Memory B cell (primary cell): ENCODE measurements around the gene SETSIP.

Source experiments
- ATAC-seq: fragments of 150-1000 bp; cut with Tn5 transposase; 2 replicates; pipeline ENCODE4 v1.10.0; 2021; ENCODE audit warnings: low read depth, mild to moderate bottlenecking, moderate library complexity
- DNase-seq, 2 donors: peaks; one replicate each; pipeline ENCODE4 v3.0.0; 2022; ENCODE audit warnings: low spot score in 2 of 2
- H3K27ac Mint-ChIP-seq: one replicate; pipeline ENCODE4 v1.8.0; 2022; ENCODE audit warnings: mild to moderate bottlenecking, moderate library complexity, mixed read lengths
- H3K27me3 Mint-ChIP-seq: one replicate; pipeline ENCODE4 v1.8.0; 2022; ENCODE audit warnings: mixed read lengths
- H3K36me3 Mint-ChIP-seq: one replicate; pipeline ENCODE4 v1.8.0; 2022; ENCODE audit warnings: mild to moderate bottlenecking, mixed read lengths
- H3K4me1 Mint-ChIP-seq: one replicate; pipeline ENCODE4 v1.8.0; 2022; ENCODE audit warnings: mixed read lengths
- H3K4me3 Mint-ChIP-seq: one replicate; pipeline ENCODE4 v1.8.0; 2022; ENCODE audit warnings: mild to moderate bottlenecking, moderate library complexity, mixed read lengths
- H3K9me3 Mint-ChIP-seq: one replicate; pipeline ENCODE4 v1.8.0; 2022; ENCODE audit warnings: mixed read lengths

Gene SETSIP

GRCh38 chr1:92075311-92075710 is at the start of gene SETSIP:
TSS of gene SETSIP (minus strand) at chr1:92075411. CDS start at chr1:92075411, 0 bp downstream.
- H3K36me3 Mint-ChIP-seq: no peaks in the 10 kb centered on the region
- H3K27ac Mint-ChIP-seq: no peak within 1 kb of the TSS
- no peak within 1 kb of the TSS for H3K4me3 Mint-ChIP-seq

GRCh38 chr1:92123868-92124267 is 48.7 kb upstream of the SETSIP start:
- no peak for ATAC-seq
- Mint-ChIP-seq H3K36me3 (peaks cover 2% of the 10 kb centered on the region), H3K27ac (no peak overlapping the region), H3K4me1 (no peaks in the 10 kb centered on the region), H3K27me3 (peaks cover 3% of the 10 kb centered on the region), H3K9me3 (no peaks in the 10 kb centered on the region), H3K4me3 (no peak overlapping the region)
- no peak for DNase-seq

More at GRCh38 chr1:92075311-92075710, at the start of gene SETSIP:
- Mint-ChIP-seq H3K9me3 (no peaks in the 10 kb centered on the region), H3K4me1 (peaks cover 2% of the 10 kb centered on the region), H3K27me3 (peaks cover 2% of the 10 kb centered on the region)
- ATAC-seq (no peak), DNase-seq (no peak)

- DNase-seq (no peak), ATAC-seq (no peak)
- Mint-ChIP-seq H3K27me3 (no peaks in the 10 kb centered on the region), H3K9me3 (no peaks in the 10 kb centered on the region), H3K4me3 (no peak overlapping the region), H3K4me1 (no peaks in the 10 kb centered on the region), H3K36me3 (no peaks in the 10 kb centered on the region), H3K27ac (no peak overlapping the region)
These were observed 43.6 kb upstream of the SETSIP start for GRCh38 chr1:92118826-92119225.

GRCh38 chr1:92117526-92117925 is 42.3 kb upstream of the SETSIP start:
- H3K27ac Mint-ChIP-seq: no peak overlapping the region
- H3K36me3 Mint-ChIP-seq: peaks cover 2% of the 10 kb centered on the region
- no peaks in the 10 kb centered on the region for H3K9me3 Mint-ChIP-seq
- no peak overlapping the region for H3K4me3 Mint-ChIP-seq
- DNase-seq: no peak
- no peaks in the 10 kb centered on the region for H3K4me1 Mint-ChIP-seq
- no peaks in the 10 kb centered on the region for H3K27me3 Mint-ChIP-seq
- no peak for ATAC-seq

GRCh38 chr1:92108631-92109030 is 33.4 kb upstream of the SETSIP start:
- ATAC-seq (no peak), DNase-seq (no peak)
- H3K36me3 Mint-ChIP-seq: peaks cover 4% of the 10 kb centered on the region
- H3K27me3 Mint-ChIP-seq: no peaks in the 10 kb centered on the region
- no peaks in the 10 kb centered on the region for H3K4me1 Mint-ChIP-seq
- no peak overlapping the region for H3K27ac Mint-ChIP-seq
- no peak overlapping the region for H3K4me3 Mint-ChIP-seq
- no peaks in the 10 kb centered on the region for H3K9me3 Mint-ChIP-seq

- Mint-ChIP-seq H3K9me3 (no peaks in the 10 kb centered on the region), H3K36me3 (peaks cover 6% of the 10 kb centered on the region), H3K4me3 (no peak overlapping the region), H3K27me3 (no peaks in the 10 kb centered on the region), H3K4me1 (no peaks in the 10 kb centered on the region), H3K27ac (no peak overlapping the region)
- no peak for DNase-seq
- ATAC-seq: no peak
These were observed 30.4 kb upstream of the SETSIP start for GRCh38 chr1:92105546-92106081.

- H3K36me3 Mint-ChIP-seq: peaks cover 7% of the 10 kb centered on the region
- no peaks in the 10 kb centered on the region for H3K9me3 Mint-ChIP-seq
- ATAC-seq (no peak), DNase-seq (no peak)
- H3K4me1 Mint-ChIP-seq: peaks cover 7% of the 10 kb centered on the region
- H3K27ac Mint-ChIP-seq: no peak overlapping the region
- H3K4me3 Mint-ChIP-seq: no peak overlapping the region
- H3K27me3 Mint-ChIP-seq: peaks cover 2% of the 10 kb centered on the region
These were observed 21.1 kb upstream of the SETSIP start for GRCh38 chr1:92096317-92096716.

GRCh38 chr1:92095874-92096273 is 20.7 kb upstream of the SETSIP start:
- no peak overlapping the region for H3K4me3 Mint-ChIP-seq
- H3K9me3 Mint-ChIP-seq: no peaks in the 10 kb centered on the region
- peaks cover 7% of the 10 kb centered on the region for H3K4me1 Mint-ChIP-seq
- H3K27me3 Mint-ChIP-seq: peaks cover 2% of the 10 kb centered on the region
- ATAC-seq (no peak), DNase-seq (no peak)
- H3K36me3 Mint-ChIP-seq: peaks cover 10% of the 10 kb centered on the region
- H3K27ac Mint-ChIP-seq: no peak overlapping the region

GRCh38 chr1:92094595-92094994 is 19.4 kb upstream of the SETSIP start:
- peaks cover 12% of the 10 kb centered on the region for H3K36me3 Mint-ChIP-seq

GRCh38 chr1:92094090-92094489 is 18.9 kb upstream of the SETSIP start:
- H3K36me3 Mint-ChIP-seq: peaks cover 12% of the 10 kb centered on the region
- H3K9me3 Mint-ChIP-seq: no peaks in the 10 kb centered on the region
- H3K4me3 Mint-ChIP-seq: no peak overlapping the region
- no peak for DNase-seq
- ATAC-seq: no peak
- no peak overlapping the region for H3K27ac Mint-ChIP-seq
- peaks cover 2% of the 10 kb centered on the region for H3K27me3 Mint-ChIP-seq
- peaks cover 7% of the 10 kb centered on the region for H3K4me1 Mint-ChIP-seq

More at GRCh38 chr1:92094595-92094994, 19.4 kb upstream of the SETSIP start:
- ATAC-seq: no peak
- Mint-ChIP-seq H3K27ac (no peak overlapping the region), H3K27me3 (peaks cover 2% of the 10 kb centered on the region), H3K4me3 (no peak overlapping the region), H3K9me3 (no peaks in the 10 kb centered on the region), H3K4me1 (peaks cover 7% of the 10 kb centered on the region)
- DNase-seq: no peak

GRCh38 chr1:92091625-92092024 is 16.4 kb upstream of the SETSIP start:
- H3K27ac Mint-ChIP-seq: no peak overlapping the region
- DNase-seq: no peak
- peaks cover 2% of the 10 kb centered on the region for H3K4me1 Mint-ChIP-seq

GRCh38 chr1:92087542-92087941 is 12.3 kb upstream of the SETSIP start:
- H3K36me3 Mint-ChIP-seq: peaks cover 18% of the 10 kb centered on the region
- DNase-seq (no peak), ATAC-seq (no peak)
- H3K27ac Mint-ChIP-seq: no peak overlapping the region
- no peak overlapping the region for H3K4me3 Mint-ChIP-seq
- H3K9me3 Mint-ChIP-seq: peaks cover 12% of the 10 kb centered on the region
- no peaks in the 10 kb centered on the region for H3K4me1 Mint-ChIP-seq
- H3K27me3 Mint-ChIP-seq: no peaks in the 10 kb centered on the region

More at GRCh38 chr1:92091625-92092024, 16.4 kb upstream of the SETSIP start:
- ATAC-seq: no peak
- H3K9me3 Mint-ChIP-seq: peaks cover 4% of the 10 kb centered on the region
- H3K4me3 Mint-ChIP-seq: no peak overlapping the region
- H3K27me3 Mint-ChIP-seq: peaks cover 2% of the 10 kb centered on the region
- peaks cover 8% of the 10 kb centered on the region for H3K36me3 Mint-ChIP-seq

GRCh38 chr1:92085727-92086126 is 10.5 kb upstream of the SETSIP start:
- Mint-ChIP-seq H3K4me3 (no peak overlapping the region), H3K36me3 (peaks cover 15% of the 10 kb centered on the region), H3K9me3 (peaks cover 12% of the 10 kb centered on the region), H3K27ac (no peak overlapping the region), H3K4me1 (no peaks in the 10 kb centered on the region), H3K27me3 (peaks cover 3% of the 10 kb centered on the region)
- DNase-seq (no peak), ATAC-seq (no peak)

- ATAC-seq (no peak), DNase-seq (no peak)
- Mint-ChIP-seq H3K36me3 (peaks cover 14% of the 10 kb centered on the region), H3K4me1 (peaks cover 2% of the 10 kb centered on the region), H3K27ac (no peak overlapping the region), H3K9me3 (peaks cover 12% of the 10 kb centered on the region), H3K27me3 (peaks cover 3% of the 10 kb centered on the region), H3K4me3 (no peak overlapping the region)
These were observed 9.4 kb upstream of the SETSIP start for GRCh38 chr1:92084651-92085050.

GRCh38 chr1:92081031-92081430 is 5.8 kb upstream of the SETSIP start:
- Mint-ChIP-seq H3K9me3 (peaks cover 6% of the 10 kb centered on the region), H3K4me3 (peak overlapping the region; percentile 98), H3K36me3 (peaks cover 12% of the 10 kb centered on the region), H3K4me1 (peaks cover 2% of the 10 kb centered on the region), H3K27ac (no peak overlapping the region), H3K27me3 (peaks cover 3% of the 10 kb centered on the region)
- DNase-seq (no peak), ATAC-seq (no peak)
